Suprapubic skin (tissue), 4 donors: ENCODE data around the gene METTL8.

Experiments used
- POLR2A ChIP-seq, 2 donors: fragments of 450-650 bp; IDR thresholded peaks; one replicate each; pipeline ENCODE4 v1.6.1; 2017; ENCODE audit warnings: antibody characterized with exemption in 2 of 2, mild to moderate bottlenecking in 2 of 2, moderate library complexity in 2 of 2
- POLR2AphosphoS5 ChIP-seq, 3 donors: sonication (generic); formaldehyde crosslinking; IDR thresholded peaks; one replicate each; pipeline ENCODE4 v1.6.1; 2017; ENCODE audit warnings: antibody characterized with exemption in 3 of 3
- TF ChIP-seq, protein P1 (sequence below), 2 donors: fragments of 200-600 bp in 1 of 2; fragments of 450-650 bp in 1 of 2; sonication (generic) in 1 of 2; IDR thresholded peaks; one replicate each; pipeline ENCODE4 v1.5.1; 2016 to 2019; ENCODE audit warnings: antibody characterized with exemption in 2 of 2, mild to moderate bottlenecking in 1 of 2, moderate library complexity in 1 of 2

DNA sequence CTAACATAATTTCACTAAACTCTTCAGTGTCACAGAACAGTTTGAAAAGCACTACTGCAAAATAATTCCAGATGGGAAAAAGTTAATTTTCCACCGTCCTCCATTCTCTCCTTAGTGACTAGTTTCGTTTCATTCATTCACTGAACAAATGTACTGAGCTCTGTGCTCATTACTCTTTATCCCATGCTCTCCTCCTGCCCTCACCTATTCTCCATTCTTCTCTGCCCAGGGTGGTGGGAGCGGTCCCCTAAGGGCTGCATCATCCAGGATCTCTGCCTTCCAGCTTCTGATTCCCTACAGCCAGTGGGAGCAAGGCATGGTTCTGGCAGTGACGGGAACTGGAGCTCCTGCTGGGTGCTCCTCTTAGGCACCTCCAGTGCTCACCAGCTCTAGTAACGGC, 139.2 kb downstream of the METTL8 start:
- TF ChIP-seq, protein P1, sequence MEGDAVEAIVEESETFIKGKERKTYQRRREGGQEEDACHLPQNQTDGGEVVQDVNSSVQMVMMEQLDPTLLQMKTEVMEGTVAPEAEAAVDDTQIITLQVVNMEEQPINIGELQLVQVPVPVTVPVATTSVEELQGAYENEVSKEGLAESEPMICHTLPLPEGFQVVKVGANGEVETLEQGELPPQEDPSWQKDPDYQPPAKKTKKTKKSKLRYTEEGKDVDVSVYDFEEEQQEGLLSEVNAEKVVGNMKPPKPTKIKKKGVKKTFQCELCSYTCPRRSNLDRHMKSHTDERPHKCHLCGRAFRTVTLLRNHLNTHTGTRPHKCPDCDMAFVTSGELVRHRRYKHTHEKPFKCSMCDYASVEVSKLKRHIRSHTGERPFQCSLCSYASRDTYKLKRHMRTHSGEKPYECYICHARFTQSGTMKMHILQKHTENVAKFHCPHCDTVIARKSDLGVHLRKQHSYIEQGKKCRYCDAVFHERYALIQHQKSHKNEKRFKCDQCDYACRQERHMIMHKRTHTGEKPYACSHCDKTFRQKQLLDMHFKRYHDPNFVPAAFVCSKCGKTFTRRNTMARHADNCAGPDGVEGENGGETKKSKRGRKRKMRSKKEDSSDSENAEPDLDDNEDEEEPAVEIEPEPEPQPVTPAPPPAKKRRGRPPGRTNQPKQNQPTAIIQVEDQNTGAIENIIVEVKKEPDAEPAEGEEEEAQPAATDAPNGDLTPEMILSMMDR (IDR thresholded peaks at IDR 0.05), result no peak
- TF ChIP-seq POLR2AphosphoS5 (IDR thresholded peaks at IDR 0.05) (no peak), POLR2A (IDR thresholded peaks at IDR 0.05) (no peak)
